Calu3 (cell line): Measurements from ENCODE around the gene CAMSAP3. TPM values are rescaled to one million over a fixed set of nuclear protein-coding genes. Genes with fewer than 3 reads are reported as not detected.

Experiments used
- BruUV-seq: library from RNA; stranded (reverse); fragments of 400-500 nt; replicated peaks from 2 replicates; lab custom pipeline; 2021; lab: Mats Ljungman, UMichigan
- CTCF ChIA-PET: fragments of 300-600 bp; sonication (Branson Sonifier 250); formaldehyde crosslinking; loops from one replicate; lab custom pipeline; 2022; ENCODE audit warnings: antibody characterized with exemption; lab: Charles Lee
- DNase-seq: peaks from one replicate; pipeline ENCODE4 v3.0.0; 2022
- H3K27ac Mint-ChIP-seq: one replicate; pipeline ENCODE4 v1.8.0; 2022; ENCODE audit warnings: mixed read lengths; ENCODE audit not compliant: unreplicated experiment
- H3K27me3 Mint-ChIP-seq: one replicate; pipeline ENCODE4 v1.8.0; 2022; ENCODE audit warnings: mixed read lengths; ENCODE audit not compliant: unreplicated experiment
- H3K36me3 Mint-ChIP-seq: one replicate; pipeline ENCODE4 v1.8.0; 2022; ENCODE audit warnings: mild to moderate bottlenecking, moderate library complexity, mixed read lengths; ENCODE audit not compliant: insufficient read depth, unreplicated experiment
- H3K4me1 Mint-ChIP-seq: one replicate; pipeline ENCODE4 v1.8.0; 2022; ENCODE audit warnings: mild to moderate bottlenecking, low read depth, mixed read lengths; ENCODE audit not compliant: unreplicated experiment
- H3K4me3 Mint-ChIP-seq: one replicate; pipeline ENCODE4 v1.8.0; 2022; ENCODE audit warnings: mild to moderate bottlenecking, low read depth, moderate library complexity, mixed read lengths; ENCODE audit not compliant: unreplicated experiment
- H3K9me3 Mint-ChIP-seq: one replicate; pipeline ENCODE4 v1.8.0; 2022; ENCODE audit warnings: low read depth, mixed read lengths; ENCODE audit not compliant: unreplicated experiment
- intact Hi-C: fragments of 100-400 bp; cut with micrococcal nuclease; formaldehyde crosslinking; loops from one replicate; pipeline ENCODE4 v1.10.0; 2022; ENCODE audit not compliant: unreplicated experiment
- microRNA-seq: library from miRNA; unstranded; fragments of <30 nt; microRNA quantifications from one replicate; pipeline ENCODE4 v1.2.0, GENCODE V29; 2022
- total RNA-seq: library from RNA; stranded (reverse); gene quantifications from 2 replicates; pipeline ENCODE4 v1.2.3, GENCODE V29; 2022
- TF ChIP-seq, protein P1 (sequence below): fragments of 200-600 bp; IDR thresholded peaks from one replicate; pipeline ENCODE4 v1.8.0; 2022; ENCODE audit warnings: antibody characterized with exemption; ENCODE audit not compliant: unreplicated experiment

The CAMSAP3 gene
- total RNA-seq, 1 experiment from 2014 or later = 26.0 TPM

- no peak overlapping the region for H3K27ac Mint-ChIP-seq
- CTCF ChIA-PET = no interaction called here
- H3K36me3 Mint-ChIP-seq = no peaks in the 10 kb centered on the region
- H3K4me1 Mint-ChIP-seq = no peaks in the 10 kb centered on the region
- BruUV-seq = no TSS peak
- H3K4me3 Mint-ChIP-seq = no peak overlapping the region
- peaks cover under 1% of the 10 kb centered on the region for H3K27me3 Mint-ChIP-seq
- TF ChIP-seq, protein P1, sequence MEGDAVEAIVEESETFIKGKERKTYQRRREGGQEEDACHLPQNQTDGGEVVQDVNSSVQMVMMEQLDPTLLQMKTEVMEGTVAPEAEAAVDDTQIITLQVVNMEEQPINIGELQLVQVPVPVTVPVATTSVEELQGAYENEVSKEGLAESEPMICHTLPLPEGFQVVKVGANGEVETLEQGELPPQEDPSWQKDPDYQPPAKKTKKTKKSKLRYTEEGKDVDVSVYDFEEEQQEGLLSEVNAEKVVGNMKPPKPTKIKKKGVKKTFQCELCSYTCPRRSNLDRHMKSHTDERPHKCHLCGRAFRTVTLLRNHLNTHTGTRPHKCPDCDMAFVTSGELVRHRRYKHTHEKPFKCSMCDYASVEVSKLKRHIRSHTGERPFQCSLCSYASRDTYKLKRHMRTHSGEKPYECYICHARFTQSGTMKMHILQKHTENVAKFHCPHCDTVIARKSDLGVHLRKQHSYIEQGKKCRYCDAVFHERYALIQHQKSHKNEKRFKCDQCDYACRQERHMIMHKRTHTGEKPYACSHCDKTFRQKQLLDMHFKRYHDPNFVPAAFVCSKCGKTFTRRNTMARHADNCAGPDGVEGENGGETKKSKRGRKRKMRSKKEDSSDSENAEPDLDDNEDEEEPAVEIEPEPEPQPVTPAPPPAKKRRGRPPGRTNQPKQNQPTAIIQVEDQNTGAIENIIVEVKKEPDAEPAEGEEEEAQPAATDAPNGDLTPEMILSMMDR = no peak
- intact Hi-C loops = no loop called here
- no peak for DNase-seq
- no peaks in the 10 kb centered on the region for H3K9me3 Mint-ChIP-seq
Observed at GRCh38 chr19:7663706-7664105, 68.0 kb downstream of the CAMSAP3 start.

GRCh38 chr19:7665076-7665475, 69.4 kb downstream of the CAMSAP3 start:
- intact Hi-C loops = no loop called here
- no peak for DNase-seq
- no peak overlapping the region for H3K27ac Mint-ChIP-seq
- CTCF ChIA-PET = no interaction called here
- H3K27me3 Mint-ChIP-seq = peaks cover 14% of the 10 kb centered on the region
- TF ChIP-seq, protein P1 = no peak
- no peaks in the 10 kb centered on the region for H3K36me3 Mint-ChIP-seq
- no TSS peak for BruUV-seq
- peaks cover 3% of the 10 kb centered on the region for H3K4me1 Mint-ChIP-seq
- no peak overlapping the region for H3K4me3 Mint-ChIP-seq
- H3K9me3 Mint-ChIP-seq = no peaks in the 10 kb centered on the region

Small RNA genes lying within 50 kb of the gene (microRNA-seq; reads per million reads assigned to microRNA genes)
- gene MIR6792 = 2.5 reads per million

Other genes with a start within 250 kb of the CAMSAP3 start
- gene ARHGEF18, start 246.9 kb upstream of the CAMSAP3 start, total RNA-seq = 31.9 and 34.9 TPM in 2 replicates
- 1.3 and 3.4 TPM in 2 replicates for gene PEX11G, start 106.8 kb upstream of the CAMSAP3 start, total RNA-seq
- gene ZNF358, start 79.8 kb upstream of the CAMSAP3 start, total RNA-seq = 22.6 and 23.8 TPM in 2 replicates
- 13.1 TPM in 2 replicates for gene MCOLN1, start 73.2 kb upstream of the CAMSAP3 start, total RNA-seq
- gene PNPLA6, start 60.1 kb upstream of the CAMSAP3 start, total RNA-seq = 51.3 and 60.1 TPM in 2 replicates
- gene XAB2, start 33.7 kb downstream of the CAMSAP3 start, total RNA-seq = 33.0 and 36.5 TPM in 2 replicates
- 77.6 and 81.3 TPM in 2 replicates for gene PET100, start 33.9 kb downstream of the CAMSAP3 start, total RNA-seq
- gene PCP2, start 37.9 kb downstream of the CAMSAP3 start, total RNA-seq = not detected in 2 replicates
- gene STXBP2, start 41.2 kb downstream of the CAMSAP3 start, total RNA-seq = 132 and 150 TPM in 2 replicates
- not detected in 2 replicates for gene RETN, start 73.2 kb downstream of the CAMSAP3 start, total RNA-seq
- not detected in 2 replicates for gene MCEMP1, start 81.2 kb downstream of the CAMSAP3 start, total RNA-seq
- gene TRAPPC5, start 85.0 kb downstream of the CAMSAP3 start, total RNA-seq = 82.4 and 87.3 TPM in 2 replicates
- not detected in 2 replicates for gene FCER2, start 106.3 kb downstream of the CAMSAP3 start, total RNA-seq
- not detected in 2 replicates for gene CLEC4G, start 136.2 kb downstream of the CAMSAP3 start, total RNA-seq
- gene CD209, start 151.7 kb downstream of the CAMSAP3 start, total RNA-seq = not detected in 2 replicates
- not detected in 2 replicates for gene CLEC4M, start 167.4 kb downstream of the CAMSAP3 start, total RNA-seq
- 12.2 and 12.5 TPM in 2 replicates for gene EVI5L, start 234.4 kb downstream of the CAMSAP3 start, total RNA-seq